Dendritic cell treated with granulocyte-macrophage colony-stimulating factor and Interleukin-4, amounts not matched to agents 40 ng/mL and 50 ng/mL, for 4 days (primary cell): ENCODE results near the gene HTRA3.

Source experiments
- H3K27ac Mint-ChIP-seq: one replicate; pipeline ENCODE4 v1.8.0; 2022; ENCODE audit warnings: mild to moderate bottlenecking, mixed read lengths
- H3K27me3 Mint-ChIP-seq: one replicate; pipeline ENCODE4 v1.8.0; 2022; ENCODE audit warnings: mild to moderate bottlenecking, mixed read lengths
- H3K36me3 Mint-ChIP-seq: one replicate; pipeline ENCODE4 v1.8.0; 2022; ENCODE audit warnings: low read depth, mixed read lengths
- H3K4me1 Mint-ChIP-seq: one replicate; pipeline ENCODE4 v1.8.0; 2022; ENCODE audit warnings: low read depth, mixed read lengths
- H3K4me3 Mint-ChIP-seq: one replicate; pipeline ENCODE4 v1.8.0; 2022; ENCODE audit warnings: mild to moderate bottlenecking, moderate library complexity, mixed read lengths
- H3K9me3 Mint-ChIP-seq: one replicate; pipeline ENCODE4 v1.8.0; 2022; ENCODE audit warnings: mixed read lengths
- intact Hi-C: fragments of 100-400 bp; cut with micrococcal nuclease; formaldehyde crosslinking; loops from one replicate; pipeline ENCODE4 v1.15.0; 2022

The HTRA3 gene

DNA sequence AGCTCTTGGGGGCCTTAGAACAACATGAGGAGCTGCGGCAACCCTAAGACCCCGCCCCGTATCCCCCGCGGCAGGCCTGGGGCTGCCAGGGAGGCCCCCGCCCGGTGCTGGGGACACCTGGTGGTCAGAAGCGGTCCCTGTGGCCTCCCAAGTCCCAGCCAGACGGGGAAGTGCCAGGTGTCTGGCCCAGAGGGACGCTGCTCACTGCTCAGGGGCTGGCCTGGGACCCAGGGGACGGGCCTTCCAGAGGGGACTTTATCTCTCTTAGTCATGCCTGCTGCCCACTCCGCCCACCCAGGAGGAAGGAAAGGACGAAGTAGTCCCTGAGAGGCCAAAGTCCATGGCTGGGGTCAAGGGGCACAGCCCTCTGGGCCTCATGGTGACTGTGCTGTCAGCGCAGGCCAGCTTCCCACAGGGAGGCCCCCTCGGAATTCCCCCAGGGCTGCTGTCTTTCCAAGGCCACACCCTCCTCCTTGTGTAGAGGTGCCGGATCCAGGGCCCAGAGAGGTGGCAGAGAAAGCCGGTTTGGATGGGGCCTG lies 31.0 kb upstream of the HTRA3 start:
- no peaks in the 10 kb centered on the region for H3K27me3 Mint-ChIP-seq
- H3K9me3 Mint-ChIP-seq: no peaks in the 10 kb centered on the region
- H3K4me1 Mint-ChIP-seq: peaks cover 44% of the 10 kb centered on the region
- intact Hi-C loops: no loop called here
- no peaks in the 10 kb centered on the region for H3K36me3 Mint-ChIP-seq
- H3K4me3 Mint-ChIP-seq: no peak overlapping the region
- no peak overlapping the region for H3K27ac Mint-ChIP-seq

- Mint-ChIP-seq H3K4me1 (peaks cover 46% of the 10 kb centered on the region), H3K4me3 (no peak overlapping the region), H3K9me3 (no peaks in the 10 kb centered on the region), H3K27me3 (no peaks in the 10 kb centered on the region), H3K27ac (no peak overlapping the region), H3K36me3 (no peaks in the 10 kb centered on the region)
- intact Hi-C loops: no loop called here
Observed at GRCh38 chr4:8239226-8239625, 30.3 kb upstream of the HTRA3 start.

DNA sequence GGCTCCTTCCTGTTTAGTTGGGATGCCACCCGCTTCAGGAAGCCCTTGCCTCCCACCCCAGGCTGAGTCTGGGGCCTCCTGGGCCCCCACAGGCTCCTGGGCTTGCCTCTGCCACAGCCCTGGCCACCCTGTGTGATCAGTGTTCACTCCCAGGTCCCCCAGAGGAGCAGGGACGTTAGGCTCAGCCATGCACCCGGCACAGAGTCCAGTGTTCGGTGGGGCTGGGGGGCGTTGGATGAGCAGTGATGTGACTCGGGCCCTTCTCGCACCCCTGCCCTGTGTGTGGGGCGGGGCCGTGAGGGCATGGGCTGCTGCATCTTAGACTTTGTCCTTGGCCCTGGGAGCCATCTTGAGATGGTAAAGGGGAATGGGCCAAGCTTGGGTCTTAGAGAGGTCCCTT lies 29.9 kb upstream of the HTRA3 start:
- Mint-ChIP-seq H3K36me3 (no peaks in the 10 kb centered on the region), H3K4me1 (peaks cover 50% of the 10 kb centered on the region), H3K27me3 (no peaks in the 10 kb centered on the region)

DNA sequence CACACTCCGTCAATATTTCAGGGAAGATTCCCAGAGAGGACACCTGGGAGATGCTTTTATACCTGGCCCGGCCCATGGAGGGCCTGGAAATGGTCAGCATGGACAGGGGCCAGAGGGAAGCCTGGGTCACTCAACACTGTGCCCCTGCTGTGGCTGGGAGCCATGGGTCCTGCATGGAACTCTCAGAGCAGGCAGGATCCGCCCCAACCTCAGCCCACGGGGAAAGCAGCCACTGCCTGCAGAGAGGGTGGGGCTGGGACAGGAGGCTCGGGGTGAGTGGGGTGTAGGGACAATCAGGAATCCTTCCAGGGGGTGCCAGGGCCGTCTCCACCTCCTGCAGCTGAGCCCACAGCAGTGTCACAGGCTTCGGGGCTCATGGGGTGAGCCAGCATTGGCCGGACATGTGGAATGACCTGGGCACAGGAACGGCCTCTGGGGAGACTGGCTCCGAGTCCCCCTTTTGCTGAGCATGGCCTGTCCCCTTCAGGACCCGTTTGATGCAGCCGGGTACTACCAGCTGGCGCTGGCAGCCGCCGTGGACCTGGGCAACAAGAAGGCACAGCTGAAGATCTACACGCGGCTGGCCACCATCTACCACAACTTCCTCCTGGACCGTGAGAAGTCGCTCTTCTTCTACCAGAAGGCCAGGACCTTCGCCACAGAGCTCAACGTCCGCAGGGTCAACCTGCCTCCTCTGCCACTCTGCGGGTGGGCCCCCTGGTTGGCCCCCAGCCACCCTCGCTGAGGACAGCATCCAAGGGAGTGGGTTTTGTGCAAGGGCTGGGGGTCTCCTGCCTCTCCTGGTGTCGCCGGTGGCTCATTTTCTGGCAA lies 29.1 kb upstream of the HTRA3 start:
- intact Hi-C loops: loop anchor here (5.0 kb wide), 1 partner anchor 63 kb away; no protein-coding TSS in a partner anchor
- H3K27me3 Mint-ChIP-seq: no peaks in the 10 kb centered on the region
- H3K4me3 Mint-ChIP-seq: no peak overlapping the region
- peaks cover 53% of the 10 kb centered on the region for H3K4me1 Mint-ChIP-seq
- no peaks in the 10 kb centered on the region for H3K36me3 Mint-ChIP-seq
- no peak overlapping the region for H3K27ac Mint-ChIP-seq
- no peaks in the 10 kb centered on the region for H3K9me3 Mint-ChIP-seq

More for the DNA sequence above, 29.9 kb upstream of the HTRA3 start:
- H3K4me3 Mint-ChIP-seq: no peak overlapping the region
- no peak overlapping the region for H3K27ac Mint-ChIP-seq
- no peaks in the 10 kb centered on the region for H3K9me3 Mint-ChIP-seq
- intact Hi-C loops: loop anchor here (5.0 kb wide), 1 partner anchor 62 kb away; no protein-coding TSS in a partner anchor

DNA sequence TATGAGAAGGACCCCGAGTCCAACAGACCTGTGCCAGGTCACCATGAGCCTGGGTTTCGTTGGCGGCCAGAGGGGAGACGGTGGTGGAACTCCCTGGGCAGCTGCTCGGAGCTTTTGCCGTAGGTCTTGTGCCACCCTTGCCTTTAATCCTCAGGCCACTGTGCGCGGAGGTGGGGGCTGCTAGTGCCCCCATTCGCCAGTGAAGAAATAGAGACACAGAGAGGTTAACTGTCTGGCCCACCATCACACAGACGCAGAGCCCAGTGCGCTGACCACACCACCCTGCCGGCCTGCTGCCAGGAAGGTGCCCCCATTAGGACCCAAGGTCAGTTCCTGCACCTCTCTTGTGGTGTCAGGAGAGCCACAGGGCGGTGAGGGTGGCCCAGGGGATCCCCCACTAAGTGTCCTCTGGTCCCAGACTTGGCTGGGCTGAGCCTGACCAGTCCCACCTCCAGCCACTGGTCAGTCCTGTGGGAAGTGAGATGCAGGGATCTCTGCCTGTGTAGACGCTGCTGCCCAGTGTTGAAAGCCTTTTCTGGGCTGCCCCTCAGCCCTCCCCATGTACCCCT lies 28.3 kb upstream of the HTRA3 start:
- no peaks in the 10 kb centered on the region for H3K36me3 Mint-ChIP-seq
- H3K4me3 Mint-ChIP-seq: no peak overlapping the region
- no peaks in the 10 kb centered on the region for H3K9me3 Mint-ChIP-seq
- peaks cover 2% of the 10 kb centered on the region for H3K27me3 Mint-ChIP-seq
- intact Hi-C loops: loop anchor here (5.0 kb wide), 1 partner anchor 64 kb away; no protein-coding TSS in a partner anchor
- H3K27ac Mint-ChIP-seq: no peak overlapping the region
- H3K4me1 Mint-ChIP-seq: peaks cover 62% of the 10 kb centered on the region

DNA sequence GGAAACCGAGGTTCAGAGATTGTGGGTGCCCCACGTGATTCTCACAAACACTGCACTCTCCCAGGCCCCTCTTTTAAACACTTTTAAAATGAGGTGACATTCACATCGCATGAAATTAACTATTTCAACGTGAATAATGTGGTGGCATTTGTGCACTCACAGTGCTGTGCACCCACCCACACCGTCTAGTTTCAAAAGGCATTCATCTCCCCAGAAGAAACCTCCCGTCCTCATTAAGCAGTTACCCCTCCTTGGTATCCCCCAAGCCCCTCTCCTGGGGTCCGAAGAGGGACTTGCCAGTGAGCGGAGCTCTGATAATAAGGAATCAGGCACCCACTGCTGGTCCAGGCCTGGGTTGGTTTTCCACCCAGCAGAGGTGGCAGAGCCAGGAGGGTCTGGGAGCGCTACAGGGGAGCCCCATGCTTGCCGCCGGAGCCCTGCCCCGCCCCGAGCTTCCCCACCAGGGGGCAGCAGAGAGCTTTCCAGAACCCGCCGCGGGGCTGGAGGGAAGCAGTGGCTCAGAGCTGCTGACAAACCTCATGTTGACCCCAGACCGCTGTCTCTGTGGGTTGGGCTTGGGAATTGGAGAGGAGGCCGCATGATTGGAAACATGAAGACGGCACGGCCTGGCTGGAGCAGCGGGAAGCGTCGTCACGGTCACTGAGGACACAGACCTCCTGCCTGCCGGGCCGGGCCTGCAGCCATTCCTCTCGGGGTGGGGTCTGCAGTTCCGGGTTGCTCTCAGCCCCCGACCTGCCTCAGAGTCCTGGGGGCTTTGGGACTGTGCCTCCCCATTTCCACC lies 27.5 kb upstream of the HTRA3 start:
- peaks cover 55% of the 10 kb centered on the region for H3K4me1 Mint-ChIP-seq
- H3K9me3 Mint-ChIP-seq: no peaks in the 10 kb centered on the region
- H3K27ac Mint-ChIP-seq: no peak overlapping the region
- peaks cover 2% of the 10 kb centered on the region for H3K27me3 Mint-ChIP-seq
- intact Hi-C loops: loop anchor here (1.0 to 5.0 kb wide), 2 partner anchors 65 to 161 kb away; no protein-coding TSS in a partner anchor
- H3K36me3 Mint-ChIP-seq: no peaks in the 10 kb centered on the region
- H3K4me3 Mint-ChIP-seq: no peak overlapping the region

GRCh38 chr4:8242782-8243560 lies 26.6 kb upstream of the HTRA3 start:
- H3K27me3 Mint-ChIP-seq: peaks cover 2% of the 10 kb centered on the region
- no peaks in the 10 kb centered on the region for H3K36me3 Mint-ChIP-seq
- intact Hi-C loops: loop anchor here (1.0 to 5.0 kb wide), 2 partner anchors 66 to 160 kb away; no protein-coding TSS in a partner anchor
- H3K27ac Mint-ChIP-seq: no peak overlapping the region
- peaks cover 49% of the 10 kb centered on the region for H3K4me1 Mint-ChIP-seq
- H3K9me3 Mint-ChIP-seq: no peaks in the 10 kb centered on the region
- H3K4me3 Mint-ChIP-seq: no peak overlapping the region

DNA sequence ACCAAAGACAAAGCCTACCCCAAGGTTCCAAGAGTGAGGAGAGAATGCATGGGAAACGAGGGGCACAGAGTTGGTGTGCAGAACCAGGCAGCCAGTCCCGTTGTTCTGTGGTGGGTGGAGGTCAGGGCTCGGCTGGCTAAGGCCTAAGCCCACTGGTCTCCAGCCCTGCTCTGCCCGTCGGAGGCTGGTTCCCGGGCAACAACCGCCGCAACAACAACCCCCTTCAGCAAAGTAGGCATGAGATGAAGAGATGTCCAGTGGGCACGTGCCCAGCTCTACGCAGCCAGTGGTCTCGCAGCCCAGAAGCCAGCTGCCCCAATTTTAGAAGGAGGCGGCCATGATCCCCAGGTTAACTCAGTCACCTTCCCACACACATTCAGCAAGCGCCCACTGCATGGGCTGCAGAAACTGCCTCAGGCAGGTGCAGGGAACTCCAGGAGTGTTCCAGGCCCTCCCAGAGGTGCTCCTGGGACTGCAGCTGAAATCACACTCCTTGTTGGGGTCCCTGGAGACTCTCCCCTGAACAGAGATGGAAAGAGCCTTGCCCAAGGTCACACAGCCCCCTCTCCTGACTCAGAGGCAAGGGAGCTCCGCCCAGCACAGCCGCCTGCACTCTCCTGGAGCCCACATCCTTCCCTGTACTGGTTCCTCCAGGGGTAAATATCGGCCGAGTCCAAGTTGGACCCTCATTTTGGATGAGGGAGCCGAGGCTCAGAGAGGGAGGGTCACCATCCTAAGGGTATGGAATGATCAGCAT lies 25.4 kb upstream of the HTRA3 start:
- Mint-ChIP-seq H3K4me1 (peaks cover 43% of the 10 kb centered on the region), H3K36me3 (no peaks in the 10 kb centered on the region), H3K4me3 (no peak overlapping the region), H3K9me3 (no peaks in the 10 kb centered on the region), H3K27me3 (peaks cover 2% of the 10 kb centered on the region), H3K27ac (no peak overlapping the region)
- intact Hi-C loops: loop anchor here (5.0 kb wide), 1 partner anchor 67 kb away; no protein-coding TSS in a partner anchor

DNA sequence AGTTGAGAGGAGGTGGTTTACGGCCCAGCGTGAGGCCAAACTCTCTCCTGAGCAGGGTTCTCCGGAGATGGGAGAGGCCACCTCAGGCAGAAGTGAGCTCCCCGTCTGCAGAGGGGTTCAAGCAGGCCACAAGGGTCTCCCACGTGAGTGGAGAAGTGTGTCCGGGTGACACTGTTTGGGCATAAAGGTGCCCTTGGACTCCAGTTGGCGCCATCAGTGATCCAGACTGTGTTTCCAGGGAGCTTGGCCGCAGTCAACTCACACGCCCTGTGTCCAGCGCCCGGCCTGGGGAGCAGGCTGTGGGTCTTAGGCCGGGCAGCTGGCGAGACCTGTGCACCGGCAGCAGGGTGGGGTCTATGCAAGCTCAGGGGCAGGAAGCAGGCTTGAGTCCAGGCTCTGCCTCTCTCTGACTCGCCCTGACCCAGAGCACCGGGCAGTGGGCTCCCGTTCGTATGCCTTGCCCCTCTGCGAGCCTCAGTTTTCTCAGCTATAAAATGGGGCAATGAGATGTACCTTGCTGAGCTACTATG lies 24.6 kb upstream of the HTRA3 start:
- Mint-ChIP-seq H3K9me3 (no peaks in the 10 kb centered on the region), H3K27me3 (peaks cover 2% of the 10 kb centered on the region), H3K4me1 (peaks cover 38% of the 10 kb centered on the region), H3K27ac (no peak overlapping the region), H3K36me3 (no peaks in the 10 kb centered on the region), H3K4me3 (no peak overlapping the region)
- intact Hi-C loops: loop anchor here (5.0 kb wide), 1 partner anchor 68 kb away; no protein-coding TSS in a partner anchor

DNA sequence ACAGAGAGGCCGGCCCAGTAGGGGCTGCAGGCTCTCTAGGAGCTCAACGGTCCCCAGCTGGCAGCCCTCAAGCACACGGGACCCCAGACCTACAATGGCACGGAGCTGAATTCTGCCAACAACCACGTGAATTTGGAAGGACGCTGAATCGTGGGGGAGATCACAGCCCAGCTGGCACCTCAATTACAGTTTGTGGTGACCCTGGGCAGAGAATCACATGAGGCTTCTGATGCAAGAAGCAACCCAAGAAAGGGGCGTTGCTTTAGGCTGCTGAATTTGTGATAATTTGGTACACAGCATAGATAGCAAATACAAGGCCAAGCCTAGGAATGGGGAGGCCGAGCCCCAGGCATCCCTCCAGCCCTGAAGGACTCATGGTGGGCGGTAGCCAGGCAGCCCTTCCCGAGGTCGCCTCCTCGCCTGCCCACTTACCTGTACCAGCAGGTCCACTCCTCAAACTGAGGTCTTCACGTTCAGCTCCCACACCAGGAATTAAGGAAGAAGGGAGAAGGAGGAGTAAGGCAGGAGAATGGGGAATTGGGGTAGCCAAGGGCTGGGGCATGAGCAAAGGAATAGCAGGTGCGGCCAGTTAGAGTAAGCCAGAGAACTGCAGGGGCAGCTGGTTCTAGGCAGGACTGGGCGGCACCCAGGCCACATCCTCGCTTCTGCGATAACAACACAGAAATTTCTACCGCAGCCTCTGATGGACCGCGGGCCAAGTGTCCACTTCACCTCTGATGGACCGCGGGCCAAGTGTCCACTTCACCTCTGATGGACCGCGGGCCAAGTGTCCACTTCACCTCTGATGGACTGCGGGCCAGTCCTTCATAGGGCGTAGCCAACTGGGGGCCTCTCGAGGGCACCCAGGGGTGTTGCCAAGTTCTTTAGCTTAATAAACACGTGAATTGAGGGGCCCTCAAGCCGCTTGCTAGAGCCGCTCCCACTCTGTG lies 23.4 kb upstream of the HTRA3 start:
- no peak overlapping the region for H3K27ac Mint-ChIP-seq

DNA sequence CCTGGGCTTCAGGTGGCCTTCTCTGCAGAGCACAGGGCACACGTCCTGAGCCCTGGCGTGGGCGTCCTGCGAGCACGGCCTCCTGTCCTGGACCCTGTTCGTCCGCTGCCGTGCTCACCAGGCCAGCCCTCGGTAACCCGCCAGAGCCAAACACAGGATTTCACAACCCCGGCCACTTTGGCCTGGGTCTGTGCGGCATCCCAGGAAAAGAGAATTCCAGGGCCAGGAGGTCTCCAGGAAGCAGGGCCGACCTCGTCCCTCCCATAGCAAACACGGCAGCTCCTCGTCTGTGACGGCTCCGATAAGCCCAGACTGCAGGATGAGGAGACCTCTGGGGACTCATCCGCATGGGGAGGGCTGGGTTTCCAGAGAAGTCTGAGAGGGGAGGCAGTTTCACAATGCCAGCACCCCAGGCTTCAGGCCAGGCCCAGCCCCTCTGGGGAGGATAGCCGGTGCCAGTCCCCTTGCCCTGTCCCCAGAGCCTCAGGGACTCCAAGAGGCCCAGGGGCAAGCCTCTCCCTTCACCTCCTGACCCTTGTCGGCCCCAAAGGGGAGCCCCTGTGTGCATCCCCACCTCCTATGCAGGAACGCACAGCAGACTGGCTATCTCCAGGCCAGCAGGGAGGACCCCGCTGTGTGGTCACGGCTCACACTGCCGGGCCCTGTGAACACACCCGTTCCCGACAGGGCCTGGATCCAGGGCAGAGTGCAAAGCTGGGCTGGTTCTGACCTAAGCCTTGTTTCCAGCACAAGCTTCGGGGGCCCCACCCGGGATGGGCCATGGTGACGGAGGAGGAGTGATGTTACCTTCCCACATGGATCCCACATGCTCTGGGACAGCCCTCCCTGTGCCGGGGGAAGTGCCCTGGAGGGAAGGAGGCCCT lies 22.3 kb upstream of the HTRA3 start:
- no peak overlapping the region for H3K4me3 Mint-ChIP-seq
- H3K27ac Mint-ChIP-seq: no peak overlapping the region
- intact Hi-C loops: no loop called here
- peaks cover 30% of the 10 kb centered on the region for H3K4me1 Mint-ChIP-seq
- H3K9me3 Mint-ChIP-seq: no peaks in the 10 kb centered on the region
- no peaks in the 10 kb centered on the region for H3K36me3 Mint-ChIP-seq
- H3K27me3 Mint-ChIP-seq: peaks cover 2% of the 10 kb centered on the region

More for the DNA sequence above, 23.4 kb upstream of the HTRA3 start:
- Mint-ChIP-seq H3K4me1 (peaks cover 39% of the 10 kb centered on the region), H3K36me3 (no peaks in the 10 kb centered on the region), H3K4me3 (no peak overlapping the region), H3K9me3 (no peaks in the 10 kb centered on the region), H3K27me3 (peaks cover 2% of the 10 kb centered on the region)
- intact Hi-C loops: no loop called here
